Vagina (tissue), 2 donors: ENCODE measurements around the gene MAPRE2.

ENCODE experiments used
- CTCF ChIP-seq, 3 experiments: fragments of 450-650 bp in 2 of 3; fragments of 200-600 bp in 1 of 3; sonication (generic) in 1 of 3; IDR thresholded peaks; one replicate each; pipeline ENCODE4 v1.5.1; 2017 to 2019; ENCODE audit warnings: antibody characterized with exemption in 3 of 3, mild to moderate bottlenecking in 2 of 3, moderate library complexity in 2 of 3
- POLR2AphosphoS5 ChIP-seq, 2 donors: sonication (generic); formaldehyde crosslinking; IDR thresholded peaks; one replicate each; pipeline ENCODE4 v1.9.0; 2017; ENCODE audit warnings: antibody characterized with exemption in 2 of 2, mild to moderate bottlenecking in 2 of 2, low read depth in 1 of 2; ENCODE audit not compliant: insufficient read depth in 1 of 2

GRCh38 chr18:35161934-35162333 is 120.7 kb downstream of the MAPRE2 start:
- TF ChIP-seq CTCF (IDR thresholded peaks at IDR 0.05): no peak
- TF ChIP-seq POLR2AphosphoS5 (IDR thresholded peaks at IDR 0.05; ENCODE audit: insufficient read depth in 1 of 2, low read depth in 1 of 2): no peak
